ENCODE results near the gene ILDR2. TPM values are rescaled to one million over a fixed set of nuclear protein-coding genes. Genes with fewer than 3 reads are reported as not detected.

ILDR2 gene
- total and polyA plus RNA-seq, 2 donors (not counting 3 experiments of a cell fraction or from before 2014, with no cell fraction given), result not detected

GRCh38 chr1:166875302-166875733, 100.0 kb downstream of the ILDR2 start:
- CTCF ChIA-PET, result interaction anchor here (0.9 to 1.6 kb wide), 8 partner anchors 10 to 679 kb away, joined by 3 to 6 read pairs (median 4); partner anchors contain the start of genes CREG1, POGK and POU2F1
- FAIRE-seq (peak; percentile 31), DNase-seq (ENCODE audit: low read depth, low spot score) (no peak)
- peaks cover 32% of the 10 kb centered on the region for H3K79me2 ChIP-seq (ENCODE audit: control insufficient read depth, insufficient read depth, low read length)
- H3K9me1 ChIP-seq (replicated peaks; ENCODE audit: control insufficient read depth, extremely low read depth, insufficient read depth, low read length), result no peaks in the 10 kb centered on the region
- POLR2A ChIA-PET, result interaction anchor here (1.0 to 1.8 kb wide), 3 partner anchors 14 to 345 kb away, joined by 3 to 7 read pairs (median 4); partner anchors contain the start of gene POU2F1
- dilution Hi-C loops (cut with MboI; ENCODE audit: extremely low pct_ligation_motif_present, low sequenced_read_pairs) (no loop called here), intact Hi-C loops (cut with micrococcal nuclease) (loop anchor here (1.0 to 10.0 kb wide), 2 partner anchors 9 to 951 kb away; no protein-coding TSS in a partner anchor)
- peak overlapping the region; percentile 75 for H2AFZ ChIP-seq (ENCODE audit: low read depth, low read length)
- peak overlapping the region; percentile 2 to 63 (median 53) for H3K4me3 ChIP-seq (replicated peaks in 1 of 3; ENCODE audit: insufficient read depth in 1 of 3, low read depth in 1 of 3, low read length in 3 of 3)
- peak overlapping the region; percentile 82 for H3K9ac ChIP-seq (replicated peaks; ENCODE audit: extremely low read depth, insufficient read depth, low read length)
- H3K36me3 ChIP-seq (ENCODE audit: control insufficient read depth in 2 of 2, extremely low read depth in 1 of 2, insufficient read depth in 2 of 2, low read length in 2 of 2), result no peaks in the 10 kb centered on the region
- TSS peak; percentile 21 for BruUV-seq (replicated peaks)
- TF ChIP-seq MYC (IDR thresholded peaks at IDR 0.05; ENCODE audit: low read depth, low read length), result no peak
- TF ChIP-seq JUN (IDR thresholded peaks at IDR 0.05; ENCODE audit: borderline replicate concordance, insufficient read depth, insufficient read length, low read depth), result no peak
- H4K20me1 ChIP-seq (replicated peaks; ENCODE audit: control insufficient read depth, extremely low read depth, insufficient read depth, low read length), result no peaks in the 10 kb centered on the region
- peak overlapping the region; percentile 47 for H3K27ac ChIP-seq (ENCODE audit: insufficient read depth, low read depth, low read length)
- H3K4me2 ChIP-seq (ENCODE audit: insufficient read depth, low read length), result peak overlapping the region; percentile 62
- no peaks in the 10 kb centered on the region for H3K9me3 ChIP-seq (replicated peaks; ENCODE audit: control insufficient read depth, insufficient read depth, low read length)
- no peaks in the 10 kb centered on the region for H3K27me3 ChIP-seq (ENCODE audit: control insufficient read depth in 2 of 2, insufficient read depth in 2 of 2, low read length in 2 of 2)
- peaks cover 10% of the 10 kb centered on the region for H3K4me1 ChIP-seq (ENCODE audit: control insufficient read depth, extremely low read depth, insufficient read depth, low read length)

GRCh38 chr1:166874464-166874863, 100.9 kb downstream of the ILDR2 start:
- POLR2A ChIA-PET, result no interaction called here

More at GRCh38 chr1:166874464-166874863, 100.9 kb downstream of the ILDR2 start:
- H3K9me1 ChIP-seq (replicated peaks; ENCODE audit: control insufficient read depth, extremely low read depth, insufficient read depth, low read length), result no peaks in the 10 kb centered on the region
- peaks cover 35% of the 10 kb centered on the region for H3K79me2 ChIP-seq (ENCODE audit: control insufficient read depth, insufficient read depth, low read length)
- no peak overlapping the region for H3K4me3 ChIP-seq (replicated peaks in 1 of 3; ENCODE audit: insufficient read depth in 1 of 3, low read depth in 1 of 3, low read length in 3 of 3)
- TF ChIP-seq GATA2 (IDR thresholded peaks at IDR 0.05; ENCODE audit: insufficient read depth, insufficient read length, low read depth, low read length) (no peak), MAX (IDR thresholded peaks at IDR 0.05; ENCODE audit: insufficient read depth, insufficient read length) (no peak), CTCF (IDR thresholded peaks at IDR 0.05; ENCODE audit: extremely low read depth in 1 of 2, insufficient read depth in 1 of 2, low read depth in 1 of 2, low read length in 2 of 2) (no peak), POLR2A (IDR thresholded peaks at IDR 0.05; ENCODE audit: low read depth, low read length) (no peak), FOS (IDR thresholded peaks at IDR 0.05; ENCODE audit: borderline replicate concordance, insufficient read depth, low read length) (no peak)
- H3K9me3 ChIP-seq (replicated peaks; ENCODE audit: control insufficient read depth, insufficient read depth, low read length), result no peaks in the 10 kb centered on the region
- H2AFZ ChIP-seq (ENCODE audit: low read depth, low read length), result no peak overlapping the region
- intact Hi-C loops (cut with micrococcal nuclease) (loop anchor here (10.0 kb wide), 1 partner anchor 950 kb away; no protein-coding TSS in a partner anchor), dilution Hi-C loops (cut with MboI; ENCODE audit: extremely low pct_ligation_motif_present, low sequenced_read_pairs) (no loop called here)
- no TSS peak for BruUV-seq (replicated peaks)
- CTCF ChIA-PET, result no interaction called here
- DNase-seq (ENCODE audit: low read depth, low spot score) (no peak), FAIRE-seq (no peak)
- H3K27me3 ChIP-seq (ENCODE audit: control insufficient read depth in 2 of 2, insufficient read depth in 2 of 2, low read length in 2 of 2), result no peaks in the 10 kb centered on the region
- no peak overlapping the region for H3K4me2 ChIP-seq (ENCODE audit: insufficient read depth, low read length)
- no peak overlapping the region for H3K27ac ChIP-seq (ENCODE audit: insufficient read depth, low read depth, low read length)
- H3K36me3 ChIP-seq (ENCODE audit: control insufficient read depth in 2 of 2, extremely low read depth in 1 of 2, insufficient read depth in 2 of 2, low read length in 2 of 2), result no peaks in the 10 kb centered on the region
- H3K9ac ChIP-seq (replicated peaks; ENCODE audit: extremely low read depth, insufficient read depth, low read length), result no peak overlapping the region
- H4K20me1 ChIP-seq (replicated peaks; ENCODE audit: control insufficient read depth, extremely low read depth, insufficient read depth, low read length), result no peaks in the 10 kb centered on the region
- peaks cover 10% of the 10 kb centered on the region for H3K4me1 ChIP-seq (ENCODE audit: control insufficient read depth, extremely low read depth, insufficient read depth, low read length)
